Middle frontal gyrus (tissue), 1 donor: Measurements from ENCODE around the gene DCLK1.
"Not testable (repeated sequence)": the region's sequence is repeated elsewhere in the genome, so short reads cannot be mapped to it uniquely, and the experiment has no call there.

Experiments used
- DNase-seq: peaks from one replicate; pipeline ENCODE4 v3.0.0-alpha.2; 2015; ENCODE audit warnings: low spot score; ENCODE audit errors: extremely low spot score

DCLK1 gene

GRCh38 chr13:36088001-36088400 is 43.2 kb downstream of the DCLK1 start:
- no peak for DNase-seq

GRCh38 chr13:36086117-36086516 is 45.1 kb downstream of the DCLK1 start:
- DNase-seq = no peak

GRCh38 chr13:36084131-36084530 is 47.1 kb downstream of the DCLK1 start:
- DNase-seq = no peak

GRCh38 chr13:36082806-36083205 is 48.4 kb downstream of the DCLK1 start:
- DNase-seq = no peak

- no peak for DNase-seq
Observed at GRCh38 chr13:36082396-36082795, 48.8 kb downstream of the DCLK1 start.

- no peak for DNase-seq
Observed at GRCh38 chr13:36076211-36076610, 55.0 kb downstream of the DCLK1 start.

- peak; percentile 60 for DNase-seq
Observed at GRCh38 chr13:36074659-36075058, 56.5 kb downstream of the DCLK1 start.

- DNase-seq = no peak
Observed at GRCh38 chr13:36072152-36072935, 58.8 kb downstream of the DCLK1 start.

- DNase-seq = not testable (repeated sequence)
Observed at GRCh38 chr13:36070504-36071192, 60.5 kb downstream of the DCLK1 start.

- no peak for DNase-seq
Observed at GRCh38 chr13:36069881-36070366, 61.3 kb downstream of the DCLK1 start.

GRCh38 chr13:36068991-36069390 is 62.2 kb downstream of the DCLK1 start:
- DNase-seq = no peak

- no peak for DNase-seq
Observed at GRCh38 chr13:36068566-36068965, 62.6 kb downstream of the DCLK1 start.

GRCh38 chr13:36067746-36068381 is 63.3 kb downstream of the DCLK1 start:
- no peak for DNase-seq

GRCh38 chr13:36062249-36062648 is 68.9 kb downstream of the DCLK1 start:
- no peak for DNase-seq

GRCh38 chr13:36061621-36062020 is 69.6 kb downstream of the DCLK1 start:
- DNase-seq = no peak

GRCh38 chr13:36061054-36061453 is 70.1 kb downstream of the DCLK1 start:
- no peak for DNase-seq

- no peak for DNase-seq
Observed at GRCh38 chr13:36059321-36059720, 71.9 kb downstream of the DCLK1 start.

GRCh38 chr13:36058116-36058515 is 73.1 kb downstream of the DCLK1 start:
- no peak for DNase-seq

- DNase-seq = no peak
Observed at GRCh38 chr13:36057547-36057946, 73.6 kb downstream of the DCLK1 start.

GRCh38 chr13:36057041-36057440 is 74.1 kb downstream of the DCLK1 start:
- DNase-seq = no peak

GRCh38 chr13:36055366-36055765 is 75.8 kb downstream of the DCLK1 start:
- DNase-seq = no peak

GRCh38 chr13:36054041-36054440 is 77.1 kb downstream of the DCLK1 start:
- no peak for DNase-seq
